GM12878 (cell line): ENCODE data around the gene KATNIP. TPM values are rescaled to one million over a fixed set of nuclear protein-coding genes. Genes with fewer than 3 reads are reported as not detected.

Source experiments
- BHLHE40 ChIP-seq, 2 experiments: fragments of 450-650 bp in 1 of 2; IDR thresholded peaks; 2 replicates each; pipeline ENCODE4 v1.6.1; 2011 to 2017; ENCODE audit warnings: low read depth in 2 of 2, borderline replicate concordance in 1 of 2, improper control_type of control experiment in 1 of 2, low read length in 1 of 2, mild to moderate bottlenecking in 1 of 2
- CHD4 ChIP-seq: fragments of 200-600 bp; sonication (generic); IDR thresholded peaks from 2 replicates; pipeline ENCODE4 v1.6.1; 2016; ENCODE audit warnings: mild to moderate bottlenecking
- CREB1 ChIP-seq: IDR thresholded peaks from 2 replicates; pipeline ENCODE4 v1.6.1; 2012; ENCODE audit warnings: low read depth, mild to moderate bottlenecking, inconsistent platforms
- CUX1 ChIP-seq: IDR thresholded peaks from 2 replicates; pipeline ENCODE4 v1.6.1; 2012; ENCODE audit warnings: improper control_type of control experiment, low read depth, low read length; ENCODE audit not compliant: insufficient replicate concordance
- ELK1 ChIP-seq: IDR thresholded peaks from 2 replicates; pipeline ENCODE4 v1.6.1; 2012; ENCODE audit warnings: low read depth, low read length, improper control_type of control experiment
- ETV6 ChIP-seq, 2 experiments: fragments of 450-650 bp in 1 of 2; IDR thresholded peaks in 1 of 2; conservative IDR thresholded peaks in 1 of 2; 2 replicates each; pipeline ENCODE4 v1.6.1; 2014; ENCODE audit warnings: antibody characterized with exemption in 1 of 2, borderline replicate concordance in 1 of 2, low read depth in 1 of 2, mild to moderate bottlenecking in 1 of 2, moderate library complexity in 1 of 2
- GABPA ChIP-seq: IDR thresholded peaks from 2 replicates; pipeline ENCODE4 v1.6.1; 2014; ENCODE audit warnings: antibody characterized with exemption, low read depth, mild to moderate bottlenecking, inconsistent platforms
- LARP7 ChIP-seq: fragments of 450-650 bp; IDR thresholded peaks from 2 replicates; pipeline ENCODE4 v1.6.1; 2017; ENCODE audit warnings: mild to moderate bottlenecking
- PAX5 ChIP-seq: IDR thresholded peaks from 2 replicates; pipeline ENCODE4 v1.6.1; 2011; ENCODE audit warnings: low read depth, low read length, borderline replicate concordance
- PKNOX1 ChIP-seq: fragments of 450-650 bp; IDR thresholded peaks from 2 replicates; pipeline ENCODE4 v1.6.1; 2016; ENCODE audit warnings: mild to moderate bottlenecking
- SP1 ChIP-seq: IDR thresholded peaks from one replicate; pipeline ENCODE4 v1.6.1; 2011; ENCODE audit warnings: low read depth, low read length
- SPI1 ChIP-seq: IDR thresholded peaks from 2 replicates; pipeline ENCODE4 v1.6.1; 2011; ENCODE audit warnings: low read depth, mild to moderate bottlenecking, low read length, moderate library complexity, borderline replicate concordance; ENCODE audit not compliant: insufficient read depth
- STAT3 ChIP-seq: IDR thresholded peaks from 2 replicates; pipeline ENCODE4 v1.6.1; 2011; ENCODE audit warnings: low read depth, low read length, improper control_type of control experiment
- TCF3 ChIP-seq: IDR thresholded peaks from 2 replicates; pipeline ENCODE4 v1.6.1; 2012; ENCODE audit warnings: low read depth, mild to moderate bottlenecking, low read length, borderline replicate concordance; ENCODE audit not compliant: insufficient read depth
- YBX1 ChIP-seq: fragments of 450-650 bp; IDR thresholded peaks from 2 replicates; pipeline ENCODE4 v1.6.1; 2016; ENCODE audit warnings: antibody characterized with exemption
- ZNF274 ChIP-seq: IDR thresholded peaks from one replicate; pipeline ENCODE4 v1.8.0; 2011; ENCODE audit not compliant: insufficient read length, insufficient read depth
- ZNF592 ChIP-seq: fragments of 450-650 bp; IDR thresholded peaks from 2 replicates; pipeline ENCODE4 v1.6.1; 2017; ENCODE audit warnings: mild to moderate bottlenecking, moderate library complexity
- polyA plus RNA-seq, 11 experiments: library from polyadenylated mRNA; depleted of rRNA in 4 of 11; unstranded in 6 of 11; stranded (reverse) in 5 of 11; fragments of >200 nt; fragmentation: Nextera tagmentation in 4 of 11; fragmentation: Illumina TruSeq in 1 of 11; extraction: Ambion mirVana in 4 of 11; extraction: Trizol in 1 of 11; gene quantifications; 1 replicate in 1 of 11; 2 replicates in 10 of 11; pipeline versions ENCODE4 v1.2.1 to v1.2.3, GENCODE V29; 2011 to 2016; ENCODE audit warnings: inconsistent platforms in 2 of 11, missing spikeins in 2 of 11, low read depth in 1 of 11
- total RNA-seq, 4 experiments: library from RNA; depleted of rRNA in 3 of 4; stranded (reverse); fragments of >200 nt in 3 of 4; fragmentation: Illumina TruSeq in 1 of 4; extraction: Trizol in 1 of 4; gene quantifications; 2 replicates each; pipeline versions ENCODE4 v1.2.1 to v1.2.3, GENCODE V29; 2013 to 2021

Gene KATNIP
- total and polyA plus RNA-seq, 10 of the 15 experiments (the other 5 are each of a cell fraction or from before 2014, with no cell fraction given), result 1.6 to 13.8 (median 9.1) TPM

GRCh38 chr16:27549746-27550581 lies at the start of gene KATNIP, which contains the start of gene GTF3C1 (continued):
- TF ChIP-seq ELK1 (peak; percentile 90), PAX5 (no peak), ZNF274 (no peak), BHLHE40 (IDR thresholded peaks at IDR 0.05; ENCODE audit: borderline replicate concordance in 1 of 2, low read depth in 2 of 2, low read length in 1 of 2) (peak in 1 of 2 experiments; percentile 9; a peak in 1 of 4 replicates), CREB1 (peak; percentile 93), ETV6 (conservative IDR thresholded peaks at IDR 0.05 in 1 of 2, IDR thresholded peaks at IDR 0.05 in 1 of 2; ENCODE audit: borderline replicate concordance in 1 of 2, low read depth in 1 of 2) (no peak), CUX1 (no peak), SP1 (peak; percentile 84), PKNOX1 (no peak), CHD4 (no peak), YBX1 (no peak), ZNF592 (no peak), LARP7 (peak; percentile 36; the same call in 1 of the 2 replicates), GABPA (peak; percentile 89), STAT3 (no peak), TCF3 (no peak), SPI1 (no peak)
